ENCODE data around the gene HECTD1.
"Not testable (repeated sequence)": the region's sequence is repeated elsewhere in the genome, so short reads cannot be mapped to it uniquely, and the experiment has no call there.

Gene HECTD1

GRCh38 chr14:31192544-31192943 lies 15.0 kb downstream of the HECTD1 start:
- not testable (repeated sequence) for DNase-seq

GRCh38 chr14:31190717-31191263 lies 16.8 kb downstream of the HECTD1 start:
- DNase-seq: no peak

GRCh38 chr14:31190219-31190603 lies 17.4 kb downstream of the HECTD1 start:
- DNase-seq: no peak

- DNase-seq: no peak
Observed at GRCh38 chr14:31189346-31190218, 18.0 kb downstream of the HECTD1 start.

GRCh38 chr14:31188744-31189143 lies 18.8 kb downstream of the HECTD1 start:
- no peak for DNase-seq

- not testable (repeated sequence) for DNase-seq
Observed at GRCh38 chr14:31182016-31182415, 25.6 kb downstream of the HECTD1 start.

- DNase-seq: no peak
Observed at GRCh38 chr14:31181271-31181670, 26.3 kb downstream of the HECTD1 start.

GRCh38 chr14:31180299-31181051 lies 27.1 kb downstream of the HECTD1 start:
- DNase-seq: no peak

- no peak for DNase-seq
Observed at GRCh38 chr14:31174433-31174832, 33.2 kb downstream of the HECTD1 start.

- no peak for DNase-seq
Observed at GRCh38 chr14:31173120-31173837, 34.3 kb downstream of the HECTD1 start.

- no peak for DNase-seq
Observed at GRCh38 chr14:31172084-31172483, 35.5 kb downstream of the HECTD1 start.

GRCh38 chr14:31170411-31170810 lies 37.2 kb downstream of the HECTD1 start:
- no peak for DNase-seq

- no peak for DNase-seq
Observed at GRCh38 chr14:31169877-31170276, 37.7 kb downstream of the HECTD1 start.

- DNase-seq: no peak
Observed at GRCh38 chr14:31167032-31167431, 40.6 kb downstream of the HECTD1 start.

GRCh38 chr14:31166271-31166561 lies 41.4 kb downstream of the HECTD1 start:
- DNase-seq: no peak

- no peak for DNase-seq
Observed at GRCh38 chr14:31164115-31164514, 43.5 kb downstream of the HECTD1 start.

- no peak for DNase-seq
Observed at GRCh38 chr14:31162910-31163649, 44.5 kb downstream of the HECTD1 start.

GRCh38 chr14:31161274-31161673 lies 46.3 kb downstream of the HECTD1 start:
- no peak for DNase-seq

- DNase-seq: no peak
Observed at GRCh38 chr14:31159682-31160296, 47.8 kb downstream of the HECTD1 start.

GRCh38 chr14:31154956-31155355 lies 52.6 kb downstream of the HECTD1 start:
- no peak for DNase-seq

GRCh38 chr14:31142455-31143087 lies 65.0 kb downstream of the HECTD1 start:
- no peak for DNase-seq

Measured in CD4-positive, alpha-beta T cell treated with Interleukin-1 beta for 1 hour (primary cell).